ENCODE measurements around the gene RIT2. TPM values are rescaled to one million over a fixed set of nuclear protein-coding genes. Genes with fewer than 3 reads are reported as not detected.

Gene RIT2
- total RNA-seq, 1 experiment from 2014 or later, result not detected

- Histone ChIP-seq H3K4me1 (peaks cover under 1% of the 10 kb centered on the region), H3K4me3 (ENCODE audit: low read depth, low read length) (no peak overlapping the region), H3K36me3 (ENCODE audit: control insufficient read depth, insufficient read depth, low read length) (no peaks in the 10 kb centered on the region), H3K27me3 (replicated peaks; ENCODE audit: control insufficient read depth, insufficient read depth, low read length) (no peaks in the 10 kb centered on the region), H3K9me3 (no peaks in the 10 kb centered on the region)
- no peaks in the 10 kb centered on the region for H3K27me3 Mint-ChIP-seq (ENCODE audit: insufficient read depth, unreplicated experiment)
- BruUV-seq (replicated peaks), result no TSS peak
- POLR2A ChIA-PET, result no interaction called here
- H3K4me3 Mint-ChIP-seq (ENCODE audit: unreplicated experiment), result no peak overlapping the region
- H3K27ac Mint-ChIP-seq (ENCODE audit: unreplicated experiment), result no peak overlapping the region
- TF ChIP-seq CTCF (IDR thresholded peaks at IDR 0.05; ENCODE audit: insufficient read depth in 1 of 2, low read depth in 1 of 2, low read length in 1 of 2, severe bottlenecking in 1 of 2, unreplicated experiment in 1 of 2), result no peak
- peaks cover 6% of the 10 kb centered on the region for H3K4me1 Mint-ChIP-seq (ENCODE audit: low read depth, unreplicated experiment)
- no peak for DNase-seq
- CTCF ChIA-PET, result no interaction called here
- peaks cover 6% of the 10 kb centered on the region for H3K9me3 Mint-ChIP-seq (ENCODE audit: unreplicated experiment)
- no peaks in the 10 kb centered on the region for H3K36me3 Mint-ChIP-seq (ENCODE audit: insufficient read depth, unreplicated experiment)
- intact Hi-C loops (cut with micrococcal nuclease; ENCODE audit: unreplicated experiment), result no loop called here
Observed at GRCh38 chr18:43040281-43040680, 75.2 kb downstream of the RIT2 start.

GRCh38 chr18:43034683-43035500 is 80.6 kb downstream of the RIT2 start:
- Histone ChIP-seq H3K27me3 (replicated peaks; ENCODE audit: control insufficient read depth, insufficient read depth, low read length) (no peaks in the 10 kb centered on the region), H3K4me1 (peaks cover 14% of the 10 kb centered on the region), H3K9me3 (no peaks in the 10 kb centered on the region), H3K36me3 (ENCODE audit: control insufficient read depth, insufficient read depth, low read length) (no peaks in the 10 kb centered on the region), H3K4me3 (ENCODE audit: low read depth, low read length) (no peak overlapping the region)
- peak; percentile 38 to 56 for DNase-seq
- Mint-ChIP-seq H3K4me3 (ENCODE audit: unreplicated experiment) (peak overlapping the region; percentile 46), H3K27ac (ENCODE audit: unreplicated experiment) (peak overlapping the region; percentile 89), H3K36me3 (ENCODE audit: insufficient read depth, unreplicated experiment) (peaks cover 5% of the 10 kb centered on the region), H3K4me1 (ENCODE audit: low read depth, unreplicated experiment) (peaks cover 17% of the 10 kb centered on the region), H3K9me3 (ENCODE audit: unreplicated experiment) (peaks cover 15% of the 10 kb centered on the region), H3K27me3 (ENCODE audit: insufficient read depth, unreplicated experiment) (no peaks in the 10 kb centered on the region)
- intact Hi-C loops (cut with micrococcal nuclease; ENCODE audit: unreplicated experiment), result no loop called here
- ChIA-PET CTCF (no interaction called here), POLR2A (no interaction called here)
- BruUV-seq (replicated peaks), result no TSS peak
- no peak for TF ChIP-seq CTCF (IDR thresholded peaks at IDR 0.05; ENCODE audit: insufficient read depth in 1 of 2, low read depth in 1 of 2, low read length in 1 of 2, severe bottlenecking in 1 of 2, unreplicated experiment in 1 of 2)

- Mint-ChIP-seq H3K36me3 (ENCODE audit: insufficient read depth, unreplicated experiment) (peaks cover 5% of the 10 kb centered on the region), H3K4me1 (ENCODE audit: low read depth, unreplicated experiment) (peaks cover 17% of the 10 kb centered on the region), H3K27ac (ENCODE audit: unreplicated experiment) (no peak overlapping the region), H3K9me3 (ENCODE audit: unreplicated experiment) (peaks cover 15% of the 10 kb centered on the region), H3K27me3 (ENCODE audit: insufficient read depth, unreplicated experiment) (no peaks in the 10 kb centered on the region), H3K4me3 (ENCODE audit: unreplicated experiment) (no peak overlapping the region)
- Histone ChIP-seq H3K4me1 (peaks cover 14% of the 10 kb centered on the region), H3K9me3 (no peaks in the 10 kb centered on the region), H3K36me3 (ENCODE audit: control insufficient read depth, insufficient read depth, low read length) (no peaks in the 10 kb centered on the region), H3K4me3 (ENCODE audit: low read depth, low read length) (no peak overlapping the region), H3K27me3 (replicated peaks; ENCODE audit: control insufficient read depth, insufficient read depth, low read length) (no peaks in the 10 kb centered on the region)
- no peak for DNase-seq
- ChIA-PET POLR2A (no interaction called here), CTCF (no interaction called here)
- BruUV-seq (replicated peaks), result no TSS peak
- intact Hi-C loops (cut with micrococcal nuclease; ENCODE audit: unreplicated experiment), result no loop called here
- TF ChIP-seq CTCF (IDR thresholded peaks at IDR 0.05; ENCODE audit: insufficient read depth in 1 of 2, low read depth in 1 of 2, low read length in 1 of 2, severe bottlenecking in 1 of 2, unreplicated experiment in 1 of 2), result no peak
Observed at GRCh38 chr18:43031169-43031568, 84.3 kb downstream of the RIT2 start.
